ENCODE data around the gene HDAC6.
"Not testable (repeated sequence)": the region's sequence is repeated elsewhere in the genome, so short reads cannot be mapped to it uniquely, and the experiment has no call there.

HDAC6 gene

DNA sequence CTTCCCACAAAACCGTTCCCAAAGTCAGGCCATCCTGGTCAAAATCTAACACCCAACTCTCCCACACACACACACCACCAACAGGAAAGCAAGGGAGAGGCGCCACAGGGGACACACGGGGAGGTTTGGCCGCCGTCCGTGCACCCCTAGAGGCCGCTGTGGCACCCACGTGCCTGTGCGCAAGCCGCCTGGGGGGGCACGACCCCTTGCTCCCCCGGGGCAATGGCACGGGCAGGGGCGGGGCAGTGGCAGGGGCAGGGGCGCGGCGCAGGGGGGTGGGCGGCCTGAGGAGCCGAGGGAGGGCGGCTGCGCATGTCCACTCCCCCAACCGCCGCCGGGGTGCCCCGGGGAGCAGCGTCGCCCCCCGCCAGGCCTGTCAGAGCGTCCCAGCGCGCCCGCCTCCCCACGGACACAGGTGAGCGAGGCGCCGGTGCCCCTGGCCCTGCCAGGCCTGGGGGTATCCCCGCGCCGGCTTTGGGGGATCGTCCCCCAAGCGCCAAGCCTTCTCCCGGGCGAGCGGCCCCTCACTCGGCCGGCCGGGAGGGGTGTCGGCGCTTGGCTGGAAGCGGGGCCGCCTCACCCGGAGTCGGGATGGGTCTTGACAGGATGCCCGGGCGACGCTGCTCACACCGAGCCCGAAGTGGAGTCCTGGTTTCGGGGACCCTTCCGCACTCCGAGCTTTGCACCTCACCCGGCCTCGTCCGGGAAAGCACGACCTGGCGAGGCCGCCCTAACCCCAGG is 24.4 kb downstream of the HDAC6 start, which contains the start of gene ERAS:
Gene ERAS, plus strand, starts transcription at position 379 of the 741 bp plus-strand sequence. CDS start 2,611 bp downstream, outside the sequence.
- no peak for DNase-seq (ENCODE audit: low read depth)

DNA sequence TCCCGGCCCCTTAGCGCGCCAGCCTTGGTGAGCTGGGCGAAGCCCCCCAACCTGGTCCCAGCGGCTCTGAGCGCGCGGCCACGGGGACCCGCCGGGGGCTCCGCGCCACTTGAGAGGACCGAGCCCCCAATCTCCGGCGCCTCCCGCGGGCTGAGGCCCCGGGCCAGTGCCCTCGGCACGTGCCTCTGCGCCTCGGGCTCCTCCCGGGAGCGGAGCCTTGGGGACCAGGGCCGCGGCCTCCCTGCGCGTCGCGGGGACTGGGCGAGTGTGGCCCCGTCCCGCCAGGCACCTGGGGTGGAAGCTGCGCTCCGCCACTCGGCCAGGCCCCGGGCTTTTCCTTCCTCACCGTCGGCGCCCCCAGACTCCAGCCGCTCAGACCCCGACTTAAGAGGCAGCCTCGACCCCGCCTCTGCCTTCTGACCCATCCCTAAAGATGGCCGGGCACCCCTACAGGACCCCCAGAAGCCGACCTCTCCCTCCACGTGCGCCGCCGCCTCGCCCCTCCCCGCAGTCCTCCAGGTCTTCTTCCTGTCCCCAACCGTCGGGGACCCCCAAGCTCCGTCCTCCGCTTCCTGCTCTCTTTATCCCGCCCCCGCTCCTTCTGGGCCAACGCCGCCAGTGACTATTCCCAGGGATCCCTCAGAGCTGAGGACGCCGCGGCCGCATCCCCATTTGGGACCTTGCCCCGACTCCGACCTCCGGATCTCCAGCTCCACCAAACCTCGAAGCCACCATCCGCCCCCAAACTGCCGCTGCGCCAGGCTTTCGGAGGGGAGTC is 25.2 kb downstream of the HDAC6 start:
- no peak for DNase-seq (ENCODE audit: low read depth)

DNA sequence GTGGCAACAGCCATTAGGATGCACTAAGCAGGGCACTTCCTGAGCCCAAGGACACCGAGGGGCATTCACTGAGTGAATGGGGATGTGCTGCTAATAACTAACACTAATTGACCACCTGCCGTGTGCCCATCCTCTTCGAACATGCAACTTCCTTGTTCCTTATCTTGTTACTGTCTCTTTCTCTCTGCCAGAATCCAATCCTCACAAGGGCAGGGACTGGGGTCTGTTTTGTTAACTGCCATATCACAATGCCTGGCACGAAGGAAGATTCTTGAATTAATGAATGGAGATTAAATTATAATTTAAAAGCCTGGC is 25.7 kb downstream of the HDAC6 start:
- no peak for DNase-seq (ENCODE audit: low read depth)

DNA sequence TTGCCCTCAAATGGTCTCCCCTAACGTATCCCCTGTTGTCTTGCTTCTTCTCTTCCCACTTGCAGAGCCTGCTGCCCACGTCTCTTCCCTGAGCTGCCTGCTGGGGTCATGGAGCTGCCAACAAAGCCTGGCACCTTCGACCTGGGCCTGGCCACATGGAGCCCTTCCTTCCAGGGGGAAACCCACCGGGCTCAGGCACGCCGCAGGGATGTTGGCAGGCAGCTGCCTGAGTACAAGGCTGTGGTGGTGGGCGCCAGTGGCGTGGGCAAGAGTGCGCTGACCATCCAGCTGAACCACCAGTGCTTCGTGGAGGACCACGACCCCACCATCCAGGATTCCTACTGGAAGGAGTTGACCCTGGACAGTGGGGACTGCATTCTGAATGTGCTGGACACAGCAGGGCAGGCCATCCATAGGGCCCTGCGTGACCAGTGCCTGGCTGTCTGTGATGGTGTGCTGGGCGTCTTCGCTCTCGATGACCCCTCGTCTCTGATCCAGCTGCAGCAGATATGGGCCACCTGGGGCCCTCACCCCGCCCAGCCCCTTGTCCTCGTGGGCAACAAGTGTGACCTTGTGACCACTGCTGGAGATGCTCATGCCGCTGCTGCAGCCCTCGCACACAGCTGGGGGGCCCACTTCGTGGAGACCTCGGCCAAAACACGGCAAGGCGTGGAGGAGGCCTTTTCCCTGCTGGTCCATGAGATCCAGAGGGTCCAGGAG is 27.3 kb downstream of the HDAC6 start:
- DNase-seq (ENCODE audit: low read depth) = no peak

DNA sequence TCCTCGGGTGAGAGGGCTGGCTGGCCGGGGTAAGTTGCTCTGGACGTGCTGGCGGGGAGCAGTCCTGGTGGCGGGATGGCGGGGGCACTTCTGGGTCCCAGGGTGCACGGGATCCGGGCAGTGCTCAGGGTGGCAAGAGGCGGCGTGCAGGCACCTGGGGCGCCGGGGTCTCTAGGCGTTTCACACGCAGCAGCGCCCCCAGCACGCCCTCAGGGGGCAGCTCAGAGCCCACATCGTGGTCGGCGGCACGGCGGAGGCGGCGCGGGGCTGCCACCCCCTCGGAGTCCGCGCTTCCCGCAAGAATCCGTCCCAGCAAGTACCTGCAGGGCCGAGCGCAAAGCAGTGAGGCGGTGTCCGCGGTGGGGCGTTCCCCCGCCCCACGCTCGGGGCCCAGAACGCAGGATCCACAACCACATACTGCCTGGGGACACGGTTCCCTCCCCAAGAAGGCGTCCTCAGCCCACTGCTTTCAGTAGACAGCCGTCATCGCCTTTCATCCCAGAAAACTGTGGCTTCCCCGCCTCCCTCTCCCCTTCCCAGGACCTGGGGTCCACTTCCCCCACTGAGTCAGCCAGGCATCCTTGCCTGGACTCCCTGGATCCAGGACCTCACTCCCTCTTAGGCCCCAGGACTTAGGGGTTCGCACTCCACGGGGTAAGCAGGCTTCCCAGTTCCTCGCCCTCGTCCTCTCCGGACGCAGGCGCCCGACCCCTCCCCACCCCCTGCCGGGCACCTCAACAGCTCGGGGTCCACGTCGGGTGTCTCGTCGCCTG is 29.5 kb downstream of the HDAC6 start:
- no peak for DNase-seq (ENCODE audit: low read depth)

DNA sequence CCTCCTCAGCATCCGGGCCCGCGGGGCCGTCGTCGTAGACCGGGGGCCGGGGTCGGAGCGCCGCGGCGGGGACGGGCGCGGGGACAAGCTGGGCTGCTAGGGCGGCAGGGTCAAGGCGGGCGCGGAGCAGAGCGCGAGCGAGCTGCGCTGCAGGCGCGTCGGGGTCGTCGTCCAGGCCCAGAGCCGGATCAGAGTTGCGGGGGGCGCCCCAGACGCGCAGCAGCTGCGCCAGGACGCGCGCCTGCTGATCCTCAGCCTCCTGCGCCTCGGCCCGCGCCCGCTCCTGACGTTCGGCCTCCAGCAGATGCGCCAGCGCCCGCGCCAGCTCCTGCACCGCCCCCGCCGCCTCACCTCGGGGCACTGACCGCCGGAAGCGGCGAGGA is 30.0 kb downstream of the HDAC6 start:
- no peak for DNase-seq (ENCODE audit: low read depth)

DNA sequence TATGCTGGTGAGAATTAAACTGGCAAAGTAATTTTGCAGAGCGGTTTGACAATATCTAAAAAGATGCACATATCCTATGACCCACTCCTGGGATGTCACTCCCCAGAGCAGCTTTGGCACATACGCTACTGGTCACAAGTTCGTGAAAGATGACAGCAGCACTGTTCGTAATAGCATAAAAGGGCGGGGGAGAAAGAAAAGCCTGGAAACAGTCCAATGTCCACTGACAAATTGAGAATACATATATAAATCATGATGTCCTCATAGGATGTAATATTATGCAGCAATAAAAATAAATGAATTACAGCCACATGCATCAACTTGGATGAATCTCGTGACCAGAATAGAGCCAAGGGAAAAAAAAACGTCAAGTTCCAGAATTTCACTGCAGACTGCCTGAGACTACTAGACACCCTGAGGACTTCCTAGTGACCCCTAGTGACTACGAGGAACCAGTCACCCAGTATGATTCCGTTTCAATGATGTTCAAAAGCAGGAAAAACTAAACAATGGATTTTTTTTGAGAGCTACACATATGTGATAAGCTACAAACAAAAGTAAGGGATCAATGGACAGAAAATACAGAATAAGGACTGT is 31.8 kb downstream of the HDAC6 start:
- peak; percentile 4 for DNase-seq (ENCODE audit: low read depth)

DNA sequence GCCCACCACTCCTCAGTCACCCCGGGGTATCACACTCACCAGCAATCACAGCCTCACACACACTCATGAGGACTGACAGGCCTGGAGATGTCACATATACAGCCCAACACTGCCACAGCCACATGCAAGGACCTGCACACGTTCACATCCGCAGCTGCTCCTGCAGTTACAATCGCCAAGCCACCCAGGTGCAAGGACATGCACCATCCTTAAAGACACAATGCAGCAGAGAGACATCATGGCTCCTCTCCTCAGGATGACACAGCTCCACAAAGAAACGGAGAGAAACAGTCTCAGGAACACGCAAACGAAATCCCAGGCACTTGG is 32.5 kb downstream of the HDAC6 start:
- no peak for DNase-seq (ENCODE audit: low read depth)

DNA sequence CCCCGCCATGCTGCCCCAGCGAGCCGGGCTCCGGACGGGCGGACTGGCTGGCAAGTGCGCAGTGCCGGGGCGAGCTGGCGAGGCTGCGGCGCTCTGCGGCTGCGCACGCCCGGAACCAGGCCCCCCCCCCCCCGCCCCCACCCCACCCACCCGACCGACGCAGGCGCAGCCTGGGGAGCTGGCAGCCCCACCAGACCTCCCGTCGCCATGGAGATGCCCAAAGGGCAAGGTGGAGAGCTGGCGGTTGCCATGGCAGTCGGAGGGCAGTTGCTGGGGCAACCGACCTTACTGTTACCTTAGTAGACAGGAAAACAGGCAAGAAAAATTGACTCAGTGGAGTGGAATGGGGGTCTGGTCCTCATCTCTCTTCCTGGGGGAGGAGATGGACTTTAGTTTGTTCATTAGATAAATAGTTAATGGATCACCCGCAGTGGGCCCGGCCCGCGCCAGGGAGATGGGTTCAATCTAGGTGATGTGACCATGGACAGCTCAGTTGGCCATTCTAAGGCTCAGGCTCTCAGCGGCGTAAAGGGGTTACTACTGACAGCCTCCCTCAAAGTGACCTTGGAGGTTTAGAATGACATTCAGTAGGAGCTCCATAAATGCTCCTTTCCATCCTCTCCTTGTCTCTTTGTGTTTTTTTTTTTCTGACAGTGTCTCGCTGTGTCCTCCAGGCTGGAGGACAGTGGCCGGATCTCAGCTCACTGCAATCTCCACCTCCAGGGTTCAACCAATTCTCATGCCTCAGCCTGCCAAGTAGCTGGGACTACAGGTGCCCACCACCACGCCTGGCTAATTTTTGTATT is 33.9 kb downstream of the HDAC6 start, which contains the start of gene PCSK1N:
Gene PCSK1N, minus strand, starts transcription at position 87 of the 806 bp plus-strand sequence. Its CDS starts 78 bp downstream, at position 9.
- no peak for DNase-seq (ENCODE audit: low read depth)

DNA sequence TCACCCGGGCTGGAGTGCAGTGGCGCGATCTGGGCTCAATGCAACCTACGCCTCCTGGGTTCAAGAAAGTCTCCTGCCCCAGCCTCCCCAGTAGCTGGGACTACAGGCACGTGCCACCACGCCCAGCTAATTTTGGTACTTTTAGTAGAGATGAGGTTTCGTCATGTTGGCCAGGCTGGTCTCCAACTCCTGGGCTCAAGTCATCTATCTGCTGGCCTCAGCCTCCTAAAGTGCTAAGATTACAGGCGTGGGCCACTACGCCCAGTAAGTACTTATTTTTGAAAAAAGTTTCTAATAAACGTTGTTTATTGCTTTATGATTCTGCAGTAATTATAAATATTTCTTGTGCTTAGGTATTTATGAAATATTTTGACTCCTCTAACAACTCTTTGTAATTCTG is 37.8 kb downstream of the HDAC6 start:
- no peak for DNase-seq (ENCODE audit: low read depth)

DNA sequence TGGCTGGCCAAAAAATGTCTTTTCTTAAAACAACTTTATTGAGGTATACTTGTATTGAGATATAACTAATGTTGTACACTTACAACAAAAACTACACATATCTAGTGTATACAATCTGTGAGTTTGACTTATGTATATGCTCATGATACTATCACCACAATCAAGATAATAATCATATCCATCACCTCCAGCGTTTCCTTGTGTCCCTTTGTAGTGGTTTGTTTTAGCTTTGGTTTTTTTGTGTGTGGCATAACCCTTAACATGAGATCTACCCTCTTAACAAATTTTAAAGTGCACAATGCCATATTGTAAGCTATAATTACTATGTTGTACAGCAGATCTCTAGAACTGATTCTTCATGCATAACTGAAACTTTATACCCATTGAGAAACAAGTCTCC is 47.0 kb downstream of the HDAC6 start:
- no peak for DNase-seq (ENCODE audit: low read depth)

DNA sequence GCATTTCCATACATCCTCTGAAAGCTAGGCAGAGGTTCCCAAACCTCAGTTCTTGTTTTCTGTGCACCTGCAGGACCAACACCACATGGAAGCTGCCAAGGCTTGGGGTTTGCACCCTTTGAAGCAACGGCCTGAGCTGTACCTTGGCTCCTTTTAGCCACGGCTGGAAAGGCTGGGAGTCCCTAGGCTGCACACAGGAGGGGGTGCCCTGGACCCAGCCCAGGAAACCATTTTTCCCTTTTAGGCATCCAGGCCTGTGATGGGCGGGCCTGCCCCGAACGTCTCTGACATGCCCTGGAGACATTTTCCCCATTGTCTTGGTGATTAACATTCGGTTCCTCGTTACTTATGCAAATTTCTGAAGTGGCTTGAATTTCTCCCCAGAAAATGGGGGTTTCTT is 51.0 kb downstream of the HDAC6 start:
- no peak for DNase-seq (ENCODE audit: low read depth)

DNA sequence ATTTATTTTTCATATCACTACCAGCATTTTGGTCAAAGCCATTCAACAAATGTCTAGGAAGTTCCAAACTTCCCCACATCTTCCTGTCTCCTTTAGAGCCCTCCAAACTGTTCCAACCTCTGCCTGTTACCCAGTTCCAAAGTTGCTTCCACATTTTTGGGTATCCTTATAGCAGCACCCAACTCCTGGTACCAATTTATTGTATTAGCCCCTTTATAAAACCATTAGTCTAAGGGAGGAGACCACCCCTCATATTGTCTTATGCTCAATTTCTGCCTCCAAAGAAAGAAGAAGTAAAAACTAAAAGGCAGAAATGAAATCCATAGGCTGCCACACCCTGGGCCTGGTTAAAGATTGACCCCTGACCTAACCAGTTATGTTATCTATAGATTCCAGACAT is 51.6 kb downstream of the HDAC6 start:
- DNase-seq (ENCODE audit: low read depth) = not testable (repeated sequence)

DNA sequence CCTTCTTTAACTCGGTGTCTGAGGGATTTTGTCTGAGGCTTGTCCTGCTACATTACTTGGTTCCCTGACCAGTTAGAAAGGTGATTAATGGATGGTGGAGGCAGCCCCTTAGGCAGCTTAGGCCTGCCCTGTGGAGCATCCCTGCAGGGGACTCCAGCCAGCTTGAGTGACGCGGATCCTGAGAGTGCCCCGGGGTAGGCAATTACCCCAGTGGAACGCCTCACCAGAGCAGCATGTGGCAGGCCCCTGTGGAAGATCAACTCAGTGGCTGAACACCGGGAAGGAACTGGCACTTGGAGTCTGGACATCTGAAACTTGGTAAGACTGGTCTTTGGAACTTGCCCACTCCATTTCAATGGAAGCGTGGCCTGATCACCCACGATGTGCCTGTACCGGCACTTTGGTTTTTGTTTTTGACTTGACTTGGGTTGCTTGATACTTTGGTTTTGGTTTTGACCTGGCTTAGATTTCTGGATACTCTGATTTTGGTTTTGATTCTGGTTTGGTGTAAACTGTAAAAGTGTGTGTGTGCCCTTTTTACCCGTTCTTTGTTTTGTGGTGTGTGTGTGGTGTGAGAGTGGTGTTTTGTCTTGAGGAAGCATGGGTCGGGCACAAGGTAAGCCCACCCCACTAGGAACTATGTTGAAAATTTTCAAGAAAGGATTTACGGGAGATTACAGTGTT is 52.4 kb downstream of the HDAC6 start:
- DNase-seq (ENCODE audit: low read depth) = not testable (repeated sequence)

DNA sequence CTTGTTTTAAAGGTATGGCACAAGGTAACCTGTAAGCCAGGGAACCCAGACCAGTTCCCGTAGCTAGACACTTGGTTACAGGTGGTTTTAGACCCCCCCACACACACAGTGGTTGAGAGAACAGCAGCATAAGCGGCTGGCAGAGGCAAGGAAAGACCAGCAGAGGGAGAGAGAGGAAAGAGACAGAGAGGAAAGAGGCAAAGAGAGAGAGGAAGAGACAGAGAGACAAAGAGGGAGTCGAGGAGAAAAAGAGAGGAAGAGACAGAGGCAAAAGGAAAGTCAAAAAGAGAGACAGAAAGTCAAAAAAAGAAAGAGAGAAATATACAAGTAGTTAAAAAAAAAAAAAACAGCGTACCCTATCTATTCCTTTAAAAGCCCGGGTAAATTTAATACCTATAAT is 53.0 kb downstream of the HDAC6 start:
- no peak for DNase-seq (ENCODE audit: low read depth)

DNA sequence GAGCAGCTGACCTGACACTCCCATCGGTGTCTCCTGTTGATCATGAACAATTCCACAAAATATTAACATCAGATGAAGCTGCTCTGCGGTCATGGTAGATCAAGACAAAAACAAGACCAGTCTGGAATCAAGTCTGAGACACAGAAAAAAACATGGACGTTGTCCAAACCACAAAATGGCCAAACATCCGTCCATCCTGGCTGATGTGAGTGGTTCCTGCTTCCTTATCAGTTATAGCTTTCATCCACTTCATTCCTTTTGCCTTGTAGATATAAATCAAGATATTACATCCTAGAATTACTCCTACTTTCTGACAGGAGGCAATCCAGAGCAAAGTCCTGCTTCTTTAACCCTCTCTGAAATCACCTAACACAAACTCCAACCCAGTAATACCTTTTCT is 62.3 kb downstream of the HDAC6 start:
- no peak for DNase-seq (ENCODE audit: low read depth)

DNA sequence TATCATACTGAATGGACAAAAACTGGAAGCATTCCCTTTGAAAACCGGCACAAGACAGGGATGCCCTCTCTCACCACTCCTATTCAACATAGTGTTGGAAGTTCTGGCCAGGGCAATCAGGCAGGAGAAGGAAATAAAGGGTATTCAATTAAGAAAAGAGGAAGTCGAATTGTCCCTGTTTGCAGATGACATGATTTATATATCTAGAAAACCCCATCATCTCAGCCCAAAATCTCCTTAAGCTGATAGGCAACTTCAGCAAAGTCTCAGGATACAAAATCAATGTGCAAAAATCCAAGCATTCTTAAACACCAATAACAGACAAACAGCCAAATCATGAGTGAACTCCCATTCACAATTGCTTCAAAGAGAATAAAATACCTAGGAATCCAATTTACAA is 70.2 kb downstream of the HDAC6 start:
- not testable (repeated sequence) for DNase-seq (ENCODE audit: low read depth)

All from GM04504 (cell line).